ENCODE data around the gene SHISAL1.

GRCh38 chr22:44284711-44285110 is 28.0 kb downstream of the SHISAL1 start:
- TF ChIP-seq POLR2A (IDR thresholded peaks at IDR 0.05; ENCODE audit: low read depth, low read length): no peak
- TF ChIP-seq POLR2AphosphoS5 (IDR thresholded peaks at IDR 0.05; ENCODE audit: low read depth, low read length): no peak
- TF ChIP-seq TAF1 (IDR thresholded peaks at IDR 0.05; ENCODE audit: borderline replicate concordance, low read depth, low read length): no peak
